Liver (tissue), 9 donors: ENCODE data around the gene KNDC1. TPM values are rescaled to one million over a fixed set of nuclear protein-coding genes. Genes with fewer than 3 reads are reported as not detected.

ENCODE experiments used
- DNase-seq: peaks from one replicate; pipeline ENCODE4 v3.0.0-alpha.2; 2017; ENCODE audit warnings: low spot score
- H3K27ac ChIP-seq, 2 donors: one replicate each; pipeline ENCODE4 v1.7.0; 2013; ENCODE audit warnings: inconsistent platforms in 2 of 2, low read length in 2 of 2, control low read depth in 1 of 2, low read depth in 1 of 2, mild to moderate bottlenecking in 1 of 2
- H3K27me3 ChIP-seq, 4 donors: one replicate each; pipeline versions ENCODE4 v1.6.1 to v1.7.0; 2013; ENCODE audit warnings: low read length in 3 of 4, inconsistent platforms in 1 of 4, mild to moderate bottlenecking in 1 of 4, moderate library complexity in 1 of 4; ENCODE audit not compliant: control insufficient read depth in 4 of 4, insufficient read depth in 4 of 4
- H3K36me3 ChIP-seq, 4 donors: one replicate each; pipeline versions ENCODE4 v1.6.1 to v1.7.0; 2013; ENCODE audit warnings: low read length in 3 of 4, mild to moderate bottlenecking in 3 of 4, low read depth in 1 of 4, moderate library complexity in 1 of 4; ENCODE audit not compliant: control insufficient read depth in 4 of 4, insufficient read depth in 3 of 4
- H3K4me1 ChIP-seq, 4 donors: one replicate each; pipeline versions ENCODE4 v1.6.1 to v1.7.0; 2013; ENCODE audit warnings: low read length in 3 of 4, mild to moderate bottlenecking in 3 of 4, moderate library complexity in 1 of 4; ENCODE audit not compliant: control insufficient read depth in 4 of 4, insufficient read depth in 4 of 4
- H3K4me3 ChIP-seq, 3 donors: one replicate each; pipeline versions ENCODE4 v1.6.1 to v1.7.0; 2013; ENCODE audit warnings: low read length in 3 of 3, control low read depth in 1 of 3, low read depth in 1 of 3, mild to moderate bottlenecking in 1 of 3
- H3K9ac ChIP-seq, 2 donors: one replicate each; pipeline ENCODE4 v1.7.0; 2013; ENCODE audit warnings: low read length in 2 of 2, mild to moderate bottlenecking in 2 of 2, moderate library complexity in 2 of 2, control low read depth in 1 of 2, low read depth in 1 of 2
- H3K9me3 ChIP-seq, 4 donors: one replicate each; pipeline versions ENCODE4 v1.6.1 to v1.7.0; 2013; ENCODE audit warnings: low read length in 3 of 4; ENCODE audit not compliant: control insufficient read depth in 4 of 4
- ATF3 ChIP-seq: IDR thresholded peaks from 2 replicates; pipeline ENCODE4 v1.6.1; 2016; ENCODE audit warnings: antibody characterized with exemption
- CTCF ChIP-seq: fragments of 150-350 bp; IDR thresholded peaks from 2 replicates; pipeline ENCODE4 v1.5.1; 2017; ENCODE audit warnings: improper control_type of control experiment, low read depth, low read length; ENCODE audit not compliant: missing input control
- EGR1 ChIP-seq, 2 donors: IDR thresholded peaks; 2 replicates each; pipeline ENCODE4 v1.6.1; 2016 to 2018; ENCODE audit warnings: antibody characterized with exemption in 2 of 2, low read depth in 2 of 2
- GABPA ChIP-seq, 2 donors: IDR thresholded peaks in 1 of 2; conservative IDR thresholded peaks in 1 of 2; 2 replicates each; pipeline ENCODE4 v1.6.1; 2016; ENCODE audit warnings: antibody characterized with exemption in 2 of 2, mild to moderate bottlenecking in 1 of 2, moderate library complexity in 1 of 2
- HNF4A ChIP-seq, 2 donors: conservative IDR thresholded peaks; 2 replicates each; pipeline ENCODE4 v1.6.1; 2016; ENCODE audit warnings: antibody characterized with exemption in 2 of 2, mild to moderate bottlenecking in 2 of 2
- HNF4G ChIP-seq: IDR thresholded peaks from 2 replicates; pipeline ENCODE4 v1.6.1; 2016; ENCODE audit warnings: antibody characterized with exemption
- JUND ChIP-seq, 2 donors: IDR thresholded peaks; 2 replicates each; pipeline ENCODE4 v1.6.1; 2016; ENCODE audit warnings: antibody characterized with exemption in 2 of 2
- RAD21 ChIP-seq, 2 donors: IDR thresholded peaks; 2 replicates each; pipeline ENCODE4 v1.6.1; 2016; ENCODE audit warnings: antibody characterized with exemption in 2 of 2, mild to moderate bottlenecking in 2 of 2
- REST ChIP-seq: IDR thresholded peaks from 2 replicates; pipeline ENCODE4 v1.6.1; 2016; ENCODE audit warnings: antibody characterized with exemption, mild to moderate bottlenecking
- RXRA ChIP-seq, 2 donors: IDR thresholded peaks; 2 replicates each; pipeline ENCODE4 v1.6.1; 2017 to 2018; ENCODE audit warnings: antibody characterized with exemption in 2 of 2, mild to moderate bottlenecking in 1 of 2
- TAF1 ChIP-seq: conservative IDR thresholded peaks from 2 replicates; pipeline ENCODE4 v1.6.1; 2016; ENCODE audit warnings: antibody characterized with exemption, mild to moderate bottlenecking
- YY1 ChIP-seq: IDR thresholded peaks from 2 replicates; pipeline ENCODE4 v1.6.1; 2016; ENCODE audit warnings: antibody characterized with exemption, mild to moderate bottlenecking
- ZBTB33 ChIP-seq: IDR thresholded peaks from 2 replicates; pipeline ENCODE4 v1.6.1; 2016; ENCODE audit warnings: antibody characterized with exemption
- WGBS: extraction: QIAGEN DNeasy Blood & Tissue Kit; methylation state at CpG from one replicate; pipeline ENCODE4 v1.1.7; 2013; 5-methylcytosine and 5-hydroxymethylcytosine counted together
- polyA plus RNA-seq, 2 donors: library from polyadenylated mRNA; stranded (reverse) in 1 of 2; unstranded in 1 of 2; fragments of 200-250 nt in 1 of 2; fragments of >200 nt in 1 of 2; fragmentation: Nextera tagmentation in 1 of 2; extraction: Ambion mirVana in 1 of 2; gene quantifications; one replicate each; pipeline versions ENCODE4 v1.2.1 to v1.2.3, GENCODE V29; 2013 to 2015
- total RNA-seq, 2 donors: library from RNA; depleted of rRNA; stranded (reverse); fragments of >200 nt; gene quantifications; one replicate each; pipeline ENCODE4 v1.2.3, GENCODE V29; 2014
- donor health status: healthy.
- donor health status: healthy.
- donor health status: healthy.
- donor health status: healthy.
- donor health status: healthy.

The KNDC1 gene
- total and polyA plus RNA-seq, 4 donors, result 0.53 to 12.9 (median 4.3) TPM

DNA sequence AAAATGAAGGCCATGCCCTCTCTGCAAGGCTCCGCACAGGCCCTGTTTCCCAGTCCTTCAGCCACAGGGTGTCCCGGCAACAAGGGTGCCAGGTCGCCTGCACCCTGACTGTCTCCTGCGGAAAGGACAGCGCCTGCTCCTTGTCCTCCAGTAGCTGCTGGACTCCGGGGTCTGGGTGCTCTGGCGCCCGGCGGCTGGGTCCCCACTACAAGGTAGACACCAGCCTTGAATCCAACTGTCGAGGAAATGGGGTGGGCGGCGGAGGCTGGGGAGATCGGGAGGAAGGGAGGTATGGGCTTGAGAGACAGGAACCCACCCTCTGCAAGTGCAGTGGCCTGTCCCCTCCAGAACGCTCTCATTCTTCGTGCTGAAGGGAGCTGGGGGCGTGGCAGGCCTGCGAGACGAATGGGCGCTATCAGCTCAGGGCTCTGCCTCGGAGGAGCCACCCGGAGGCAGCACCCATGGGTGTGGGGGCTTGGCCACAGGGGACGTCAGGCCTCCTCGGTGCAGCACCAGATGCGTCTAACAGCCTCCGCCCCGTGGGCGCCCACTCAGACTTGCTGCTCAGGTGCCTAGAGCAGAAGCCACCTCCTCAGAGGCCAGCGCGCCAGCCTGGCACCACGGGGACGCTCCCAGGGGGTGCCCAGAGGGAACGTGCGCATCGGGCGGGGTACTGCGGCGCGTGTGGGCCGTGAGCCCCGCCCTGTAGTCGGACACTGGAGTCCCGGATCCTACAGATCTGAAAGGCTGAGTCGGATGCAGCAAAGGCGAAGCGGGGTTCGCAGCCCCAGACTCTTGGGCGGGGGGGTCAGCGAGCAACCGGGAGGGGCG, 101.1 kb downstream of the KNDC1 start:
- peaks cover 5 to 24% (median 14%) of the 10 kb centered on the region in 4 donors for H3K4me1 ChIP-seq
- H3K9me3 ChIP-seq, result no peaks in the 10 kb centered on the region
- H3K27me3 ChIP-seq, result no peaks in the 10 kb centered on the region
- 34% methylated on average over 50 of the region's 50 CpGs for WGBS
- H3K36me3 ChIP-seq, result peaks cover 0 to 2% (median 0%) of the 10 kb centered on the region in 4 donors
- peak overlapping the region; percentile 49 to 81 (median 66) for H3K4me3 ChIP-seq
- H3K27ac ChIP-seq, result peak overlapping the region; percentile 67 to 75
- peak; percentile 66 for DNase-seq
- H3K9ac ChIP-seq, result peak overlapping the region; percentile 12 to 43
- TF ChIP-seq TAF1 (no peak), YY1 (no peak), HNF4G (no peak), GABPA (IDR thresholded peaks at IDR 0.05 in 1 of 2, conservative IDR thresholded peaks at IDR 0.05 in 1 of 2) (no peak), ZBTB33 (no peak), CTCF (no peak), EGR1 (IDR thresholded peaks at IDR 0.05; ENCODE audit: low read depth in 2 of 2) (no peak), RXRA (IDR thresholded peaks at IDR 0.05) (no peak), HNF4A (conservative IDR thresholded peaks at IDR 0.05) (no peak), ATF3 (no peak), REST (no peak), JUND (IDR thresholded peaks at IDR 0.05) (no peak), RAD21 (IDR thresholded peaks at IDR 0.05) (no peak)
